GM23338 (cell line): ENCODE measurements around the gene TMEM214.

Experiments used
- CREB1 ChIP-seq: fragments of 250-450 bp; sonication (Bioruptor Pico); IDR thresholded peaks from 2 replicates; pipeline ENCODE4 v1.5.0; 2020; ENCODE audit warnings: low read depth, mild to moderate bottlenecking, moderate library complexity
- POLR2AphosphoS5 ChIP-seq: IDR thresholded peaks from 2 replicates; pipeline ENCODE4 v1.6.1; 2016; ENCODE audit warnings: antibody characterized with exemption, low read depth
- STAT1 ChIP-seq: IDR thresholded peaks from one replicate; pipeline ENCODE4 v1.6.1; 2016; ENCODE audit warnings: antibody characterized with exemption; ENCODE audit not compliant: unreplicated experiment
- TF ChIP-seq, protein P1 (sequence below), 2 experiments: fragments of 200-600 bp in 1 of 2; sonication (generic) in 1 of 2; conservative IDR thresholded peaks; 2 replicates each; pipeline versions ENCODE4 v1.5.1 to v1.6.1; 2016 to 2017; ENCODE audit warnings: antibody characterized with exemption in 2 of 2, low read depth in 2 of 2, mild to moderate bottlenecking in 2 of 2, moderate library complexity in 1 of 2
- TF ChIP-seq, protein P2 (sequence below): IDR thresholded peaks from one replicate; pipeline ENCODE4 v1.6.1; 2018; ENCODE audit warnings: antibody characterized with exemption; ENCODE audit not compliant: unreplicated experiment

DNA sequence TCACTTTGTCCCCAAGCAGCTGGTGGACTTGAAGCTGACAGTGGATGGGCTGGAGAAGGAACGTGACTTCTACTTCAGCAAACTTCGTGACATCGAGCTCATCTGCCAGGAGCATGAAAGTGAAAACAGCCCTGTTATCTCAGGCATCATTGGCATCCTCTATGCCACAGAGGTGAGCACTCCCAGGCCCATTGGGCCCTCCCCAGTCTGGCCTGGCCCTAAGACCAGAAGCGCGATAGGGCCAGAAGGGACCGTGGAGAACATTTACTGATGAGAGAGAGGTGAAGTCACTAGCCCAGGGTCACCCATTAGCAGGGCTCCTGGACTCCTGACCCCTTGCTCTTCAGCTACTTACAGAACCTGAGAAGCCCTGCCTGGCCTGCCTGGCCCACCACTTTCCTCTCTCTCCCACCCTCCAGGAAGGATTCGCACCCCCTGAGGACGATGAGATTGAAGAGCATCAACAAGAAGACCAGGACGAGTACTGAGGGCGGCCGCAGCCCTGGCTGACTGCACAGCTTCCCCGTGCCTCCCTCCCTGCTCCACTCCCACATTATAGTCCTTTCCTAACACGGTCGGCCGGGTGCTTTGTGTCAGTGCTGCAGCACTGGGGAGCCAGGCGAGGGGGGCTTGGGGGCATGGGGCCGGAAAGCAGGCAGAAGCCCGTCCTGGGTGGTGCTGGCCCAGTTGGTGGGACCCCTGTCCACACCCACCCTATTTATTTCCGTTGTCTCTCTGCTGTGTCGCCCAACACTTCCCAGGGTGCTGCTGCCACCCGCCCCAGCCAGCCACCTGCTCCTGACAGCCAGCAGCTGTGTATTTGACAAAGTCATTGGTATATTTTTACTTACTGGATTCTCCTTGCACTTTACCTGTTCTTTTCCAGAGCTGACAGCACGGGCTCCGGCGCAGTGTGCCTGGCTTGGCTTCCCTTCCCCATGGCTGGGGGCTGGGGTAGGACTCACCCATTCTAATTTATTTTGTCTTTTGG is 6.6 kb upstream of the TMEM214 start:
- TF ChIP-seq, protein P1, sequence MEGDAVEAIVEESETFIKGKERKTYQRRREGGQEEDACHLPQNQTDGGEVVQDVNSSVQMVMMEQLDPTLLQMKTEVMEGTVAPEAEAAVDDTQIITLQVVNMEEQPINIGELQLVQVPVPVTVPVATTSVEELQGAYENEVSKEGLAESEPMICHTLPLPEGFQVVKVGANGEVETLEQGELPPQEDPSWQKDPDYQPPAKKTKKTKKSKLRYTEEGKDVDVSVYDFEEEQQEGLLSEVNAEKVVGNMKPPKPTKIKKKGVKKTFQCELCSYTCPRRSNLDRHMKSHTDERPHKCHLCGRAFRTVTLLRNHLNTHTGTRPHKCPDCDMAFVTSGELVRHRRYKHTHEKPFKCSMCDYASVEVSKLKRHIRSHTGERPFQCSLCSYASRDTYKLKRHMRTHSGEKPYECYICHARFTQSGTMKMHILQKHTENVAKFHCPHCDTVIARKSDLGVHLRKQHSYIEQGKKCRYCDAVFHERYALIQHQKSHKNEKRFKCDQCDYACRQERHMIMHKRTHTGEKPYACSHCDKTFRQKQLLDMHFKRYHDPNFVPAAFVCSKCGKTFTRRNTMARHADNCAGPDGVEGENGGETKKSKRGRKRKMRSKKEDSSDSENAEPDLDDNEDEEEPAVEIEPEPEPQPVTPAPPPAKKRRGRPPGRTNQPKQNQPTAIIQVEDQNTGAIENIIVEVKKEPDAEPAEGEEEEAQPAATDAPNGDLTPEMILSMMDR (conservative IDR thresholded peaks at IDR 0.05; ENCODE audit: low read depth in 2 of 2), result no peak
- TF ChIP-seq, protein P2, sequence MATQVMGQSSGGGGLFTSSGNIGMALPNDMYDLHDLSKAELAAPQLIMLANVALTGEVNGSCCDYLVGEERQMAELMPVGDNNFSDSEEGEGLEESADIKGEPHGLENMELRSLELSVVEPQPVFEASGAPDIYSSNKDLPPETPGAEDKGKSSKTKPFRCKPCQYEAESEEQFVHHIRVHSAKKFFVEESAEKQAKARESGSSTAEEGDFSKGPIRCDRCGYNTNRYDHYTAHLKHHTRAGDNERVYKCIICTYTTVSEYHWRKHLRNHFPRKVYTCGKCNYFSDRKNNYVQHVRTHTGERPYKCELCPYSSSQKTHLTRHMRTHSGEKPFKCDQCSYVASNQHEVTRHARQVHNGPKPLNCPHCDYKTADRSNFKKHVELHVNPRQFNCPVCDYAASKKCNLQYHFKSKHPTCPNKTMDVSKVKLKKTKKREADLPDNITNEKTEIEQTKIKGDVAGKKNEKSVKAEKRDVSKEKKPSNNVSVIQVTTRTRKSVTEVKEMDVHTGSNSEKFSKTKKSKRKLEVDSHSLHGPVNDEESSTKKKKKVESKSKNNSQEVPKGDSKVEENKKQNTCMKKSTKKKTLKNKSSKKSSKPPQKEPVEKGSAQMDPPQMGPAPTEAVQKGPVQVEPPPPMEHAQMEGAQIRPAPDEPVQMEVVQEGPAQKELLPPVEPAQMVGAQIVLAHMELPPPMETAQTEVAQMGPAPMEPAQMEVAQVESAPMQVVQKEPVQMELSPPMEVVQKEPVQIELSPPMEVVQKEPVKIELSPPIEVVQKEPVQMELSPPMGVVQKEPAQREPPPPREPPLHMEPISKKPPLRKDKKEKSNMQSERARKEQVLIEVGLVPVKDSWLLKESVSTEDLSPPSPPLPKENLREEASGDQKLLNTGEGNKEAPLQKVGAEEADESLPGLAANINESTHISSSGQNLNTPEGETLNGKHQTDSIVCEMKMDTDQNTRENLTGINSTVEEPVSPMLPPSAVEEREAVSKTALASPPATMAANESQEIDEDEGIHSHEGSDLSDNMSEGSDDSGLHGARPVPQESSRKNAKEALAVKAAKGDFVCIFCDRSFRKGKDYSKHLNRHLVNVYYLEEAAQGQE, result no peak
- TF ChIP-seq STAT1 (no peak), CREB1 (CRISPR knock-in tag) (no peak), POLR2AphosphoS5 (no peak)
